DMS114 treated with DMSO at 0.1 percent for 48 hours (cell line): ENCODE results near the gene LMX1A.

ENCODE experiments used
- DNase-seq: peaks from one replicate; lab custom pipeline; 2025; ENCODE audit not compliant: unreplicated experiment; lab: John Stamatoyannopoulos, UW

Gene LMX1A

GRCh38 chr1:165276314-165276713 is 80.2 kb downstream of the LMX1A start:
- DNase-seq = no peak

GRCh38 chr1:165265196-165265838 is 91.2 kb downstream of the LMX1A start:
- no peak for DNase-seq

GRCh38 chr1:165259706-165260428 is 96.6 kb downstream of the LMX1A start:
- DNase-seq = no peak

- DNase-seq = no peak
Measured at GRCh38 chr1:165259236-165259635, 97.3 kb downstream of the LMX1A start.

GRCh38 chr1:165257969-165258459 is 98.5 kb downstream of the LMX1A start:
- no peak for DNase-seq

GRCh38 chr1:165254896-165255625 is 101.5 kb downstream of the LMX1A start:
- no peak for DNase-seq

DNA sequence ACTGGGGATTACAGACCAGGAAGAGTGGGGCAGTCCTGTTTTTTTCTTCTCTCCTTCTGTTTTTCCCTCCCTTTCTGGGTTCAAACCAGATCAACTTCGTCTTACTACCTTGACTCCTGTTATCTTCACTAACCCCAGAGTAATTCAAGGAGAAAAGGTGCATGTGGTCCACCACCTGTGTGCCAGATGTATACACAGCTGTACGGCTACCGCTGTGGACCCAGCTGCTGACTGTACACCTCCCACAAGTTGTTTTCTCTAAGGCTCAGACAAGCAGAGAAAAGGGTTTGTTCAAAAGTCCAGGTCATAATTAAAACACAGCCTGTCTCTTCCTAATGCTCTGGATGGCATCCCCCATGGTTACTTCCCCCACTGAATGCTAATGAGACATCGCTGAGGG is 102.1 kb downstream of the LMX1A start:
- no peak for DNase-seq

DNA sequence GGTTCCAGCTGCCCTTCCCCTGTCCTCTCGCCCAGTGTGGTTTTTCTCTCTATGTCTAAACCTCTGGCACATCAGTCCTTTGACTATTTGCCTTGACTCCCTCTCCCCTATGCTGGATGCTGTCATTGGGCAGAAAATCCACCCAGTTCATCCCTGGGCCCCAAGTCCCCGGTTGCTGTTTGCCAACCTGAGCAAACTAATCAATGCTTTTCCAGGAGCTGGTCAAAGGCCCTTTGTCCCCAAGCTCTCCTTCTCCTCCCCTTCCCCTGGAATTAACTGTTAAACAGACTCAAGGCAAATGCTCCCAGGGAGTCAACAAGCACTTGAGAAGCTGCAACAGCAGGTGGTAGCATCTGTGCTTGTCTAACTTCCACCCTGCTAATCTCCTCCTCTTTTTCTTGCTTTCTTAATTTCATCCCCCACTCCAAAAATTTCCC is 102.7 kb downstream of the LMX1A start:
- DNase-seq = no peak

- no peak for DNase-seq
Measured at GRCh38 chr1:165248969-165249571, 107.4 kb downstream of the LMX1A start.

GRCh38 chr1:165241952-165242351 is 114.6 kb downstream of the LMX1A start:
- no peak for DNase-seq

- no peak for DNase-seq
Measured at GRCh38 chr1:165241321-165241720, 115.2 kb downstream of the LMX1A start.

DNA sequence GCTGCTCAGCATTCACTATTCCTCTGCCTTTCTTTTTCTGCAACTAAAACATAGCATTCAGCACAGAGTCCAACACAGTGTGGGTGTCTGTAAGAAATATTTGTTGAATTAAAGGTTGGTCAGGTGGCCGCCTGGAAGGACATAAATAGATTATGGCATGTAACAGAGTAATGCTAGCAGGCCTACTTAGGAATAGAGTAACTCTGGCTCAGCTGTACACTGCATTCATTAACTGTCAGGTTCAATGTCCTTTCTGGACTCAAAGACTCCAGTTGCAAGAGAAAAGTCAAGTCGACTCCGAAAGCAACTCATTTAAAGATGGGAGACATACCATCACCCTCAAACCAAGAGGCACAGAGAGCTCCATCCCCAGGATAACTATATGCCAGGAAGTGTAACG is 116.0 kb downstream of the LMX1A start:
- DNase-seq = no peak

DNA sequence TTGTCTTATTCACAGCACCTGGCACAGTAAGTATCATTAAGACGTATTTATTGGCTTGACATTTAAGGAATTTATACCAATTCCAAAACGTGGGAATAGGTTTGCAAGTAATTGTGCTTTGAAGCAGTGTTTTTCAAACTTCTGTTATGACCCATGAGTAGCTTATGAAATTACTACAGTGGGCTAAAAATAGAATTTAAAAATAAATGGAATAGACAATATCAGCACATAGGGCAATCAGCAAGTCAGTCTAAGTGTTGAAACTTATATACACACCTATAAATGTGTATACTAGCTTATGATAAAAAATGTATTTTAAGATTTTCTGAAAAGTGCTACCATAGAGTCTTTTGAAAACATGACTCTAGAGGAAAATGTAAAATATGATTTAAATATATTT is 116.6 kb downstream of the LMX1A start:
- no peak for DNase-seq

DNA sequence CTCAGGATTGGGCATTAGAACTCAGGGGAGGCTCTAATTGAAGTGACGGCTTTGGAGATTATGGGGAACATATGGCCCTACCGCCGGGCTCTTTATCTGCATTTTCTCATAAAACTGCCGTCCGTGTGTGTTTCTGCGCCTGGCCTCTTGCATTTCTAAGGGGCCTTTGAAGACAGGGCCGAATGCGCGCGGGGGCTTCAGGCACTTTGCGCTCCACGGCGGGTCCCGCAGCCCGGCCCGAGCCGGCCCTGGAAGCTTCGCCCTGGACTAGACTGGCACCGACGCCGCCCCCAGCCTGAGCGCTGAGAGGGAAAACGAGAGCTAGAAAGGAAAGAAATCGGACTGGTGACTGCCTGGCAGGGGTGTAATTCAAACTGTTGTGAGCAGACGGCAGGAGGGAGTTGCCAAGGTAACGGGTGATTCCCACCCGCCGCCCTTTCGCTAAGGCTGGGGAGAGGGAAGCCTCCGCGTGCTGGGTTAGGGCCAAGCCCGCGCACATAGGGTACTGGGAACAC is 120.7 kb downstream of the LMX1A start:
- DNase-seq = no peak

DNA sequence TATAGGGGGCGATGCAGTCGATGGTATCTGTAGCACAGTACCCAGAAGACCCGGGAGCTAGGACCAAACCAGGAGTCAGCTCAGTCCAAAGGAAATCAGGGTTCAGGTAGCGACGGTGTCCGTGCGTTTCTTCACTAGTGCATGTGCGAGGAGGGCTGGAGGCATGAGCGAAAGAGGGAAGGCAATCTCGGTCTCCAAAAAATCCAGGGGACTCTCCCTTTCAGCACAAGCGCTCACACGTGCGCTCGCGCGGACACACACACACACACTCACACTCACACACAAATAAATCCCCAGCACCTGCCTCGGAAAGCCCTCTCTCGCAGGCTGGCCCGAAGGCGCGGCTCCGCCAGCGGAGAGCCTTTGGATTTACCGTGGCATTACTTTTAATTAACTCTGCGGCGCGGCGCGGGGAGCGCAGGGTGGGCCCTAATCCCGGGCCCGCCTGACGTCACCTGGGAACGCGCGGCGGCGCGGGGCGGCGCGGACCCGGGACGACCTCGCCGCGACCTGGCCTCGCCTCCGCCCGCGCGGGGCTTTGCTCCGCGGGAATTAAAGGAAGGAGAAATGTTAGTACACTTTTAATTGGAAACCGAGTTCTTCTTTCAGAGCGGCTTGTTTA is 121.2 kb downstream of the LMX1A start:
- DNase-seq = no peak

GRCh38 chr1:165234149-165234548 is 122.4 kb downstream of the LMX1A start:
- DNase-seq = no peak

- DNase-seq = no peak
Measured at GRCh38 chr1:165228676-165229075, 127.8 kb downstream of the LMX1A start.

GRCh38 chr1:165228111-165228655 is 128.3 kb downstream of the LMX1A start:
- DNase-seq = no peak

DNA sequence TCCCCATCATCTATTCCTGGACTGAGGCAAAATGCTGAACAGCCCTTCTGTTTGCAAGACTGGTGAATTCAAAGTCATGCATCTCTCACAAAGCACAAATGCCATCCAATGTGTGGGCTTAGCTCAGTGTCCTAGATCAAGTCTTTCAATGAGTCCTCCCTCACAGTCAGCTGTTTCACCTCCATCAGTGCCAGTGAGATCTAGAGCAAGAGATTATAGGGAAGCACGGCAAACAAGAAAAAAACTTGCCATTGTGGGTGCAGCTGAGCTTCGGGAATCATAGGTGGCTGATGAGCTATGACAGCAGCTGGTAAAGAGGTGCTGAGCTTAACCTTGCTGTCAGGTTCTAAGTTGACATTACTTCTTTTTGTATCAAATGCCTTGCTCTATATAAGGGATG is 130.2 kb downstream of the LMX1A start:
- no peak for DNase-seq

GRCh38 chr1:165225650-165226049 is 130.9 kb downstream of the LMX1A start:
- DNase-seq = no peak

GRCh38 chr1:165225062-165225461 is 131.5 kb downstream of the LMX1A start:
- no peak for DNase-seq
